Muscle layer of colon (tissue), 2 donors: Measurements from ENCODE around the gene DUSP22.
"Not testable (repeated sequence)": the region's sequence is repeated elsewhere in the genome, so short reads cannot be mapped to it uniquely, and the experiment has no call there.

Source experiments
- H3K27ac ChIP-seq: one replicate; pipeline ENCODE4 v1.7.0; 2013; ENCODE audit warnings: low read depth, mild to moderate bottlenecking, low read length, moderate library complexity
- H3K27me3 ChIP-seq, 2 donors: one replicate each; pipeline ENCODE4 v1.7.0; 2013; ENCODE audit warnings: low read length in 2 of 2, mild to moderate bottlenecking in 2 of 2; ENCODE audit not compliant: insufficient read depth in 2 of 2, control insufficient read depth in 1 of 2
- H3K36me3 ChIP-seq: one replicate; pipeline ENCODE4 v1.7.0; 2013; ENCODE audit warnings: mild to moderate bottlenecking, low read length; ENCODE audit not compliant: insufficient read depth
- H3K4me1 ChIP-seq: one replicate; pipeline ENCODE4 v1.7.0; 2013; ENCODE audit warnings: mild to moderate bottlenecking, low read length; ENCODE audit not compliant: insufficient read depth
- H3K4me3 ChIP-seq, 2 donors: one replicate each; pipeline ENCODE4 v1.7.0; 2013; ENCODE audit warnings: low read length in 2 of 2, low read depth in 1 of 2, mild to moderate bottlenecking in 1 of 2, moderate library complexity in 1 of 2
- H3K9ac ChIP-seq: one replicate; pipeline ENCODE4 v1.7.0; 2013; ENCODE audit warnings: low read length
- H3K9me3 ChIP-seq: one replicate; pipeline ENCODE4 v1.7.0; 2013; ENCODE audit warnings: mild to moderate bottlenecking, low read length
- donor health status: abdominal sarcoma.
- donor health status: Adenocarcinoma of cecum.

Gene DUSP22, protein sequence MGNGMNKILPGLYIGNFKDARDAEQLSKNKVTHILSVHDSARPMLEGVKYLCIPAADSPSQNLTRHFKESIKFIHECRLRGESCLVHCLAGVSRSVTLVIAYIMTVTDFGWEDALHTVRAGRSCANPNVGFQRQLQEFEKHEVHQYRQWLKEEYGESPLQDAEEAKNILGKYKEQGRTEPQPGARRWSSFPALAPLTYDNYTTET

DNA sequence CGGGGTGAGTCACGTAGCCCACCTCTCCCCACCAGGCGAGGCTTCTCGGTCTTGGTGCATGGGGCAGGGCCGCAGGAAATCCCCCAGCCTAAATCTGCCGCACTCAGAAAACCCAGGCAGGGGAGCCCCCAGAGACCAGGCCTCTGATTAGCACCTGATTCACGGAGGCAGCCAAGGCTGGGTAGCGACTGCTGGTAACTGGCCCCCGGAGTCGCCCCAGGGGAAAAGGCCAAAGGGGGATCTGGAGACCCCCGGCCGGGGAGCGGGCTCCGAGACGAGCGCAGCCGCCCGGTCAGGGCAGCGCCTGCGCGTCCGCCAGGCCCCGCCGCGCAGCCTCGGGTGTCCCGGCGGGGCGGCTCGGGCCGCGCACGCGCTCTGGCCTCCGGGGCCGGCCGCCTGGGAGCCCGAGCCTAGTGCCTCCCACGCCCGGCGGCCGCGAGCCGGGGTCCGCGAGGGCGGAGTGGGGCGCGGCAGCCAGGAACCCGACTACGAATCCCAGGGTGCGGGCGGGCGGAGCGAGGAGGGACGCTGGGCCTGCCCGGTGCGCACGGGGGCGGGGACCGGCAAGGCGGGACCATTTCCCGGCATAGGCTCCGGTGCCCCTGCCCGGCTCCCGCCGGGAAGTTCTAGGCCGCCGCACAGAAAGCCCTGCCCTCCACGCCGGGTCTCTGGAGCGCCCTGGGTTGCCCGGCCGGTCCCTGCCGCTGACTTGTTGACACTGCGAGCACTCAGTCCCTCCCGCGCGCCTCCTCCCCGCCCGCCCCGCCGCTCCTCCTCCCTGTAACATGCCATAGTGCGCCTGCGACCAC lies at the start of gene DUSP22:
Gene DUSP22 (plus strand): TSS at position 791 of the 809 bp plus-strand sequence. CDS start 53 bp downstream, outside the sequence.
- H3K9ac ChIP-seq = peak within 1 kb of the TSS; percentile 88
- H3K9me3 ChIP-seq = no peaks in the 10 kb centered on the region
- peak within 1 kb of the TSS; percentile 91 for H3K27ac ChIP-seq
- H3K4me3 ChIP-seq = peak within 1 kb of the TSS; percentile 45 to 67
- peaks cover 14% of the 10 kb centered on the region for H3K4me1 ChIP-seq
- H3K27me3 ChIP-seq = no peaks in the 10 kb centered on the region
- no peaks in the 10 kb centered on the region for H3K36me3 ChIP-seq

DNA sequence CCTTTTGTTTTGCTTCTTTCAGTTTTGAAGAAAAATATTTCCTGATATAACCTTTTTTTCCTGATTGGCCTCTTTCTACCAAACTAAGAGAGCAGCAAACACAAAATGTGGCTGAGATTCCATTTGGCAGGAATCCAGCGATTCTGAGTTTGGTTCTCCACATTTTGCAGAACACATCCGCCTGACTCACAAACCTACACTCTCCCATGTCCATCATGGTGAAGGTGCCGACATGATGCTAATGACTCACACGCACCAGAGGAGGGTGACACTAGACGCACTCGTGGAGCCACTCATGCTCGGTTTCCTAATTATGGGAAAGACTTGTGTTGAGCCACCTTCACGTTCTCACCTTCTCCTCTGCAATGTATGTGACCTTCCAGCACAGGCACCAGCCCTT lies 45.9 kb upstream of the DUSP22 start:
- Histone ChIP-seq H3K27me3 (no peaks in the 10 kb centered on the region), H3K4me3 (no peak overlapping the region), H3K27ac (no peak overlapping the region), H3K9ac (no peak overlapping the region), H3K36me3 (no peaks in the 10 kb centered on the region), H3K9me3 (no peaks in the 10 kb centered on the region), H3K4me1 (no peaks in the 10 kb centered on the region)

DNA sequence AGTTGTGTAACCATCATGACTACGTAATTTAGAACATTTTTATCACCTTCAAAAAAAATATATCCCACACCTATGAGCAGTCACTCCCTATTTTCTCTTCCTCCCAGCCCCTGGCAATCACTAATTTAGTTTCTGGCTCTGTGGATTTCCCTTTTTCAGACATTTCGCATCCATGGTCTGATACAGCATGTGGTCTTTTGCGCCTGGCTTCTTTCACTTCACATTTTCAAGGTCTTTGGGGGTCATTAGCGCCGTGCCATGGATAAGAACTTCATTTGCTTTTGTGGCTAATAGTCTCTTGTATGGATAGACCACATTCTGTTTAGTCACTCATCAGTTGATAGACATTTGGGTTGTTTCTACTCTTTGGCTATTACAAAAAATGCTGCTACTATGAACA lies 44.9 kb upstream of the DUSP22 start:
- no peak overlapping the region for H3K4me3 ChIP-seq
- no peaks in the 10 kb centered on the region for H3K27me3 ChIP-seq
- H3K9me3 ChIP-seq = no peaks in the 10 kb centered on the region
- no peak overlapping the region for H3K27ac ChIP-seq
- no peaks in the 10 kb centered on the region for H3K4me1 ChIP-seq
- no peak overlapping the region for H3K9ac ChIP-seq
- no peaks in the 10 kb centered on the region for H3K36me3 ChIP-seq

DNA sequence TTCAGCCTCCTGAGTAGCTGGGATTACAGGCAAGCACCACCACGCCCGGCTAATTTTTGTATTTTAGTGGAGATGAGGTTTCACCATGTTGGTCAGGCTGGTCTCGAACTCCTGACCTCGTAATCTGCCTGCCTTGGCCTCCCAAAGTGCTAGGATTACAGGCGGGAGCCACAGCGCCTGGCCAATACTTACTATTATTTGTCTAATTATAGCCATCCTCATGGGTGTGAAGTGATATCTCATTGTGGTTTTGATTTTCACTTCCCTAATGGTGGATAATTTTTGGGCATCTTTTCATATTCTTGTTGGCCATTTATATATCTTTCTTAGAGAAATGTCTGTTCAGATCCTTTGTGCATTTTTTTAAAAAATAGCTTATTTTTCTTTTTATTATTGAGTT lies 44.2 kb upstream of the DUSP22 start:
- H3K9ac ChIP-seq, H3K4me3 ChIP-seq, H3K36me3 ChIP-seq, H3K27ac ChIP-seq, H3K9me3 ChIP-seq, H3K27me3 ChIP-seq, H3K4me1 ChIP-seq: not testable (repeated sequence)

DNA sequence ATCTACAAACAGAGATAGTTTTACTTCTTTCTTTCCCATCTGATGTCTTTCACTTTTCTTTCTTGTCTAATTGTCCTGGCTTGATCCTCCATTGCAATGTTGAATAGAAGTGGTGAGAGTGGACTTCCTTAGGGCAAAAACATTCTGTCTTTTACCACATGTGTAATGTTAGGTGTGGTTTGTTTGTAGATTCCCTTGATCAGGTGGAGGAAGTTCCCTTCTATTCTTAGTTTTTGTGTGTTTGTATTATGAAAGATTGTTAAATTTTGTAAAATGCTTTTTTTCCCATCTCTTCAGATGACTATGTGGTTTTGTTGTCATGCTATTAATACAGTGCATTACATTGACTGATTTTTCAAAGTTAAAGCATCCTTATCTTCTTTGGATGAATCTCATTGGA lies 41.6 kb upstream of the DUSP22 start:
- no peak overlapping the region for H3K9ac ChIP-seq
- no peak overlapping the region for H3K27ac ChIP-seq
- H3K36me3 ChIP-seq = no peaks in the 10 kb centered on the region
- no peaks in the 10 kb centered on the region for H3K27me3 ChIP-seq
- H3K4me1 ChIP-seq = no peaks in the 10 kb centered on the region
- no peak overlapping the region for H3K4me3 ChIP-seq
- no peaks in the 10 kb centered on the region for H3K9me3 ChIP-seq

DNA sequence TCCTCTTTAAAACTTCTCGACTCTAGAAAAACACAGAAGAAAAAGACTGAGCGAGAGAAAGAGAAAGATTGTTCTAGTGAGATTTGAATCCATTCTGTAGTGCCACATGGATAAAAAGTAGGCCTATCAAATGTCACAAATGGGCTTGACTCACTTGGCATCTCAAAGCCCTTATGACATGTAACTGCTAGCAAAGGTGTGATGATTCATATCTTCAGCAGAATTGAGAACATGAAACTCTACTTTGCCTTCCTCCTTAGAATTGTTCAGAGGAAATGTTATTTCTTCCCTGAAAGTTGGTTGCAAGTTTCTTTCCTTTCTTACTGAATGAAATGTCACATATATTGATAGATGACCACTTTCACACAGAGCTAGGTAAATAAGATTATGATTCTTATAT lies 40.4 kb upstream of the DUSP22 start:
- Histone ChIP-seq H3K9me3 (no peaks in the 10 kb centered on the region), H3K36me3 (no peaks in the 10 kb centered on the region), H3K27me3 (no peaks in the 10 kb centered on the region), H3K4me3 (no peak overlapping the region), H3K27ac (no peak overlapping the region), H3K9ac (no peak overlapping the region), H3K4me1 (no peaks in the 10 kb centered on the region)

DNA sequence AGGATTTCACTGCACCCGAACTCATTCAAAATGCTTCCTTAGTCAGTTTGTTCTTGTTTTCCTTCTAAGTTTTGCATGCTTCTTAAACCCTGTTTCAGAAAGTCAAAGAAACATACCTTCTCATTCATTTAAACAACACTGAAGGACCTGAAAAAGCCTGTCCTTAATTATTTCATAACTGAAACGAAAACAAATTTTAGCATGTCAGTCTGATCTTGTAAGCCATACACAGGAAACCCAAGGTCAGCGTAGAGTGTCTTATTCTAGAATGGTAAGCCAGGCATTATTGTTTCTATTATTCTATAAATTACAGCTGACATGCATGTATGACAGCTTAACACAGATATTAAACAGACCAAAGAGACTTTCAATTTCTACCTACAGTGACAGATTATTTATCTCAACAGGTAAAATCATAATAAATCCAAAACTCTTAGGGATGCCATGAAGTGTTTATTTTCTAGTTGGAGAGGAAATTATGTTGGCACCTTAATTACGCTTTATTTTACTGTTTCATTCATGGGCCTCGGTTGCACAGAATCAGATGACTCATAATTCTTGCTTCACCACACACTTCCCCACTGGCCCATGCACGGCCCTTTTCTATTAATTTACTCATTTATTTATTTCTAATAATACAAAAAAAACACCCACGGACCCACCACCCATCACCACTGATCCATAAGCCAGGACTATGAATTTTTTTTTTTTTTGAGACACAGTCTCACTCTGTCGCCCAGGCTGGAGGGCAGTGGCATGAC lies 39.3 kb upstream of the DUSP22 start:
- H3K4me3 ChIP-seq = no peak overlapping the region
- no peaks in the 10 kb centered on the region for H3K9me3 ChIP-seq
- H3K27me3 ChIP-seq = no peaks in the 10 kb centered on the region
- H3K9ac ChIP-seq = no peak overlapping the region
- no peaks in the 10 kb centered on the region for H3K4me1 ChIP-seq
- H3K27ac ChIP-seq = no peak overlapping the region
- no peaks in the 10 kb centered on the region for H3K36me3 ChIP-seq

DNA sequence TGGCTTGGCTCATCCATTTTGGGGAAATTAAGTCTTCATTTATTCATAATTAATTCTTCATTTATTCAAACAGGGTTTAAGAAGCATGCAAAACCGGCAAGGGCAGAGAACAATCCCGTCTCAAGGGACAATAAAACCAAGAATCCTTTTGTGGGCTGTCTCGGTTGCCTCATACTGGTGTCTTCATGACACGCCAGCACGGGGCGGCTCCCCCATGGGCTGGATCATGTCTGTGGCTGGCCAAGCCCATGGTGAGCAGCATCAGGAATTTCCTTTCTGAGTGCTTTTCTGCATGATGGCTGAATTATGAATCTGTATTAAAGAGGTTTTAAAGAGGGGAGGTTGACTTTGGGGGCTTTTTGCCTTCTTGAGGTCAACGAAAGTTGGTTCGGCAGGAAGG lies 38.3 kb upstream of the DUSP22 start:
- H3K9me3 ChIP-seq = no peaks in the 10 kb centered on the region
- no peak overlapping the region for H3K9ac ChIP-seq
- H3K27me3 ChIP-seq = no peaks in the 10 kb centered on the region
- no peaks in the 10 kb centered on the region for H3K4me1 ChIP-seq
- no peak overlapping the region for H3K27ac ChIP-seq
- H3K4me3 ChIP-seq = no peak overlapping the region
- H3K36me3 ChIP-seq = no peaks in the 10 kb centered on the region

DNA sequence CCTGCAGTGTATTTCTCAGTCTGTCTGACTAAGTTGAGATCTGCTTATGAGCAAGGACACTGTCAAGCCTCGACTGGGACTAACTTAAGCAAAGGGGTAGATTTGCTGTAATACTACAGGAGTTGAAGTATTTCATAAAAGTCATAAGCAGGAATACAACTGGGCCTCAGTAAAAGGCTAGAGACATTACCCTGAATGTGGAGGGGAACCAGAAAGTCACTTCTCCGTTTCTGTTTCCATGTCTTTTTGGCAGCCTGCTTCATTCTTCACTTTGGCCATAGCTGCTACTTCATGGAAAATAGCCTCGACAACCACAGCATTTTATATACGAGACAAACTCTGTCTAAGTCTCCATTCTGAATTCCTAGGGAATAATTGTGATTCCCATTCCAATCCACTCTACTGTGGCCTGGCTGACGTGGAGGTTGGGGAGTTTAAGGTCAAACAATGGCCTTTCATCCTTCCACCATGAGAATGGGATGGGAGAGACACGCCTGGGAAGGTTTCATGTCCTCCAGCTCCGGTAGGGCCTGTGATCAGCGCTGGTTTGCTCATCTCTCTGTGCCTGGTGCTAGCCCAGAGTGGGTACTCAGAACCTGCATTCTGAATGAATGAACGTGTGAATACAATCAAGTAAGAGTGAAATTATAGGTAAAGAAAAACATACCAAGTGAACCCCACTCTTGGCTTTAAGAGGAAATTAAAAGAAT lies 37.1 kb upstream of the DUSP22 start:
- H3K4me1 ChIP-seq = no peaks in the 10 kb centered on the region
- H3K9ac ChIP-seq = no peak overlapping the region
- H3K4me3 ChIP-seq = no peak overlapping the region
- no peaks in the 10 kb centered on the region for H3K9me3 ChIP-seq
- no peaks in the 10 kb centered on the region for H3K36me3 ChIP-seq
- H3K27me3 ChIP-seq = no peaks in the 10 kb centered on the region
- no peak overlapping the region for H3K27ac ChIP-seq

DNA sequence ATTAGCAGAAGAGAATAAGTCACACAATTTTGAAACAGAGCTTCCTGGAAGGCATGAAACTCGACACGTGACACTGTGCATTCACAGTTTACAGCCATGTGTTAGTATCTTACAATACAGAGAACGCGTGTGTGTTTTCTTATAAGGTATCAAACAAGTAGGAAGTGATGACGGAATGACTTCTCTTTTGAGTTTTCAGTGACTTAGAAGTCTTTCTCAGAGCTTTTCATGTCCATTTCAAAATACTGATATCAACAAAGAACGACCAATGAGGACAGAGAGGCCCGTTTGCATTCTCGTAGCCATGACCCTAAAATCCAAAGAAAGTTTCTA lies 36.6 kb upstream of the DUSP22 start:
- Histone ChIP-seq H3K36me3 (no peaks in the 10 kb centered on the region), H3K4me1 (no peaks in the 10 kb centered on the region), H3K27ac (no peak overlapping the region), H3K4me3 (no peak overlapping the region), H3K9me3 (no peaks in the 10 kb centered on the region), H3K9ac (no peak overlapping the region), H3K27me3 (no peaks in the 10 kb centered on the region)

DNA sequence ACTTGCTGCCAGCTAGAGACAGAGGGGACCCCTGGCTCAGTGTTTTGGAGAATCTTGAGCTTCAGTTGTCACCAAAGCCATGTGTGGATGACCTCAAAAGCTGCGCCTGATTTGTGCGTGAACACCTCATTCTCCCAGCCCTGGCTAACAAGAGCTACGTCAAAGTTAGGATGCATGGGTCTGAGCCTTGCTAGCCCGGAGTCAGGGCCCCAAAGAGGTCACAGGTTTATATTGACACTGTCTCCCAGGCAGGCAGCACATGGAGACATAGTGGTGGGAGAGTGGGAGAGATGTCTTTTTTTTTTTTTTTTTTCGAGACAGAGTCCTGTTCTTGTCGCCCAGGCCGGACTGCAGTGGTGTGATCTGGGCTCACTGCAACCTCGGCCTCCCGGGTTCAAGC lies 36.1 kb upstream of the DUSP22 start:
- Histone ChIP-seq H3K4me1 (no peaks in the 10 kb centered on the region), H3K9me3 (no peaks in the 10 kb centered on the region), H3K36me3 (no peaks in the 10 kb centered on the region), H3K9ac (no peak overlapping the region), H3K27me3 (no peaks in the 10 kb centered on the region), H3K4me3 (no peak overlapping the region), H3K27ac (no peak overlapping the region)
